ENCODE data around the gene FBXL3. TPM values are rescaled to one million over a fixed set of nuclear protein-coding genes. Genes with fewer than 3 reads are reported as not detected.

Gene FBXL3
- total and polyA plus RNA-seq, 7 donors: 21.5 to 96.0 (median 60.0) TPM

DNA sequence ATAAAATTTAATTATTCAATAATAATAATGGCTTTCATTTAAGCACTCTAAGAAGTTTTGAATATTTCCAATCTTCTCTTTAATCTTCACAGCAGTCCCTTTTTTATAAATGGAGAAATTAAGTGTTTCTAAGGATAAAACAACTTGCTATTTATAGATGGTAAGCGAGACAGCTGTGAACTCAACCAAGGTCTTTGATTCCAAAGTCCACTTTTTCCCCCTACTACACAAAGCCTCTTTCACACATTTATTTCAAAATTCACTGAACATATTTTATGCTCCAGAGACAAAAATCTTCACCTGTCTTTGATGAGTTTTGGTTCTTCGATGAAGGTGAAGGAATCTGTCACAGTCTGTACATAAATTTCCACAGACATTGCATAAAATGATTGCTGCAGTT, 34.4 kb upstream of the FBXL3 start:
- 91 to 96% methylated on average over 2 of the region's 2 CpGs for WGBS, 2 donors
- Histone ChIP-seq H3K36me3 (peaks cover 8 to 96% (median 19%) of the 10 kb centered on the region in 4 donors), H3K27me3 (no peaks in the 10 kb centered on the region), H3K4me3 (no peak overlapping the region), H3K9me3 (no peaks in the 10 kb centered on the region), H3K4me1 (no peaks in the 10 kb centered on the region), H3K27ac (no peak overlapping the region)
- TF ChIP-seq CTCF (IDR thresholded peaks at IDR 0.05): no peak
- no peak for TF ChIP-seq EP300 (IDR thresholded peaks at IDR 0.05)
- TF ChIP-seq POLR2AphosphoS5 (IDR thresholded peaks at IDR 0.05): no peak
- no peak for TF ChIP-seq POLR2A (IDR thresholded peaks at IDR 0.05)
- DNase-seq: no peak
- intact Hi-C loops (cut with DNase I): no loop called here

DNA sequence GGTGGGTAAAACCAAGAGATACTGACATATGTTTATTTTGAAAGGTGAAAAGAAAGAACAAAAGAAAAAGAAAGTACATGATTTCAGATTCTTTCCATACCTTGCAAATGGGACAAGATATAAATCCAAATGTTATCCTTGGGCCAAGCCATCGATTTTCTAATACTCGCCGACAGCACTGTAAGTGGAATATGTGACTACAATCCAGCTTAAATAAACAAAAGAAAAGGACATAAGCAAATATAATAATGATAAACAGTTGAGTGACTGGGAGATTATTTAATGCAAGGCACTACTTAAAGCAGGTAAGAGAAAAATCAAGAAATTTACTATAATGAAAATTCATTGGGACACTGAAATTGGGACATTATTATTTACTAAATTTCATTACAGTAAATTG, 29.9 kb upstream of the FBXL3 start:
- no peaks in the 10 kb centered on the region for H3K9me3 ChIP-seq
- no peaks in the 10 kb centered on the region for H3K4me1 ChIP-seq
- TF ChIP-seq POLR2A (IDR thresholded peaks at IDR 0.05) (no peak), CTCF (IDR thresholded peaks at IDR 0.05) (no peak), POLR2AphosphoS5 (IDR thresholded peaks at IDR 0.05) (no peak), EP300 (IDR thresholded peaks at IDR 0.05) (no peak)
- intact Hi-C loops (cut with DNase I): no loop called here
- no peaks in the 10 kb centered on the region for H3K27me3 ChIP-seq
- H3K27ac ChIP-seq: no peak overlapping the region
- peaks cover 8 to 90% (median 14%) of the 10 kb centered on the region in 4 donors for H3K36me3 ChIP-seq
- 91% methylated on average over 3 of the region's 3 CpGs for WGBS, 2 donors
- no peak for DNase-seq
- no peak overlapping the region for H3K4me3 ChIP-seq

- Histone ChIP-seq H3K36me3 (peaks cover 8 to 90% (median 14%) of the 10 kb centered on the region in 4 donors), H3K27ac (no peak overlapping the region), H3K27me3 (no peaks in the 10 kb centered on the region), H3K4me3 (no peak overlapping the region), H3K9me3 (no peaks in the 10 kb centered on the region), H3K4me1 (no peaks in the 10 kb centered on the region)
- no peak for DNase-seq
- TF ChIP-seq EP300 (IDR thresholded peaks at IDR 0.05) (no peak), CTCF (IDR thresholded peaks at IDR 0.05) (no peak), POLR2AphosphoS5 (IDR thresholded peaks at IDR 0.05) (no peak), POLR2A (IDR thresholded peaks at IDR 0.05) (no peak)
- intact Hi-C loops (cut with DNase I): no loop called here
- WGBS, 2 donors: 90 to 92% methylated on average over 3 of the region's 3 CpGs
These were observed 29.4 kb upstream of the FBXL3 start for GRCh38 chr13:77056382-77056781.

DNA sequence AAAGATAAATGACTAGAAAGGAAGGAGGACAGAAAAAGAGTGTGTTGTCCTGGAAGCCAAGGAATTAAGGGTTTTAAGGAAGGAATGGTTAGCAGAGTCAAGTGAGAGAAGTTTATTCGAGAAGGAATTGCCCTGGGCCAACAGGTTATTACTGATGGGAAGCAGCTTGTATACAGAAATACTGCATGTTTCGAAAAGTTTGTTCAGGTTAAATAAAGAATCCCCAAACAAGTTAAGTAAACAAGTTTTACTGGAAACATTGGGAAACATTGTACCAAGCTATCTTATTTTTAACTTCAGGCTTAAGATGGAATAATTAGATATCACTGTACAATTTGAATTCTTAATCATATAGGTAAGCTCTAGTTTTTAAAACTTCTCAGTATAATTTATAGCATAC, 28.2 kb upstream of the FBXL3 start:
- 89 to 93% methylated on average over 2 of the region's 2 CpGs for WGBS, 2 donors
- Histone ChIP-seq H3K27ac (no peak overlapping the region), H3K4me1 (no peaks in the 10 kb centered on the region), H3K27me3 (no peaks in the 10 kb centered on the region), H3K4me3 (no peak overlapping the region), H3K36me3 (peaks cover 4 to 90% (median 15%) of the 10 kb centered on the region in 4 donors), H3K9me3 (no peaks in the 10 kb centered on the region)
- intact Hi-C loops (cut with DNase I): no loop called here
- TF ChIP-seq POLR2A (IDR thresholded peaks at IDR 0.05) (no peak), POLR2AphosphoS5 (IDR thresholded peaks at IDR 0.05) (no peak), CTCF (IDR thresholded peaks at IDR 0.05) (no peak), EP300 (IDR thresholded peaks at IDR 0.05) (no peak)
- no peak for DNase-seq

- Histone ChIP-seq H3K4me3 (no peak overlapping the region), H3K27me3 (no peaks in the 10 kb centered on the region), H3K9me3 (no peaks in the 10 kb centered on the region), H3K4me1 (no peaks in the 10 kb centered on the region), H3K27ac (no peak overlapping the region), H3K36me3 (peaks cover 4 to 87% (median 15%) of the 10 kb centered on the region in 4 donors)
- no peak for TF ChIP-seq POLR2AphosphoS5 (IDR thresholded peaks at IDR 0.05)
- no peak for TF ChIP-seq EP300 (IDR thresholded peaks at IDR 0.05)
- intact Hi-C loops (cut with DNase I): no loop called here
- WGBS, 2 donors: 74 to 85% methylated on average over 4 of the region's 4 CpGs
- no peak for DNase-seq
These were observed 26.2 kb upstream of the FBXL3 start for GRCh38 chr13:77053192-77053591.

Measured in sigmoid colon (tissue), 7 donors.